ENCODE results near the gene ULK1. TPM values are rescaled to one million over a fixed set of nuclear protein-coding genes. Genes with fewer than 3 reads are reported as not detected.

ULK1 gene
- polyA plus RNA-seq, 1 donor from 2014 or later: 19.0 TPM

GRCh38 chr12:131913666-131914065 is 19.2 kb downstream of the ULK1 start:
- no peaks in the 10 kb centered on the region for H3K9me2 ChIP-seq (ENCODE audit: insufficient read depth, low read length)
- H3K9ac ChIP-seq (ENCODE audit: low read length): no peak overlapping the region
- H3F3A ChIP-seq (ENCODE audit: insufficient read depth, low read length, poor library complexity, severe bottlenecking): no peaks in the 10 kb centered on the region
- H3K4me2 ChIP-seq (ENCODE audit: low read length): no peak overlapping the region
- no peaks in the 10 kb centered on the region for H3K79me2 ChIP-seq (replicated peaks; ENCODE audit: insufficient read depth, low read length)
- H3K27ac ChIP-seq (ENCODE audit: low read length): no peak overlapping the region
- H2AFZ ChIP-seq (ENCODE audit: low read depth, low read length): no peak overlapping the region
- H4K20me1 ChIP-seq (ENCODE audit: insufficient read depth): no peaks in the 10 kb centered on the region
- TF ChIP-seq SMC3 (conservative IDR thresholded peaks at IDR 0.05; ENCODE audit: poor library complexity) (no peak), MXI1 (conservative IDR thresholded peaks at IDR 0.05; ENCODE audit: poor library complexity, severe bottlenecking) (no peak), POLR2AphosphoS5 (IDR thresholded peaks at IDR 0.05) (no peak), REST (IDR thresholded peaks at IDR 0.05; ENCODE audit: borderline replicate concordance) (no peak), RAD21 (conservative IDR thresholded peaks at IDR 0.05) (no peak), TAF1 (IDR thresholded peaks at IDR 0.05; ENCODE audit: low read depth) (no peak)
- H3K4me3 ChIP-seq (ENCODE audit: low read length): no peak overlapping the region
- H3K9me3 ChIP-seq (ENCODE audit: low read length): no peaks in the 10 kb centered on the region
- no peaks in the 10 kb centered on the region for H3K27me3 ChIP-seq (ENCODE audit: insufficient read depth, low read depth, low read length)
- no peaks in the 10 kb centered on the region for H3K36me3 ChIP-seq (ENCODE audit: insufficient read depth, low read length)

- Histone ChIP-seq H2AFZ (ENCODE audit: low read depth, low read length) (no peak overlapping the region), H3K36me3 (ENCODE audit: insufficient read depth, low read length) (no peaks in the 10 kb centered on the region), H3K9me2 (ENCODE audit: insufficient read depth, low read length) (no peaks in the 10 kb centered on the region), H4K20me1 (ENCODE audit: insufficient read depth) (no peaks in the 10 kb centered on the region), H3K27ac (ENCODE audit: low read length) (no peak overlapping the region), H3K79me2 (replicated peaks; ENCODE audit: insufficient read depth, low read length) (no peaks in the 10 kb centered on the region), H3F3A (ENCODE audit: insufficient read depth, low read length, poor library complexity, severe bottlenecking) (no peaks in the 10 kb centered on the region), H3K4me3 (ENCODE audit: low read length) (no peak overlapping the region), H3K9me3 (ENCODE audit: low read length) (no peaks in the 10 kb centered on the region), H3K4me2 (ENCODE audit: low read length) (no peak overlapping the region), H3K27me3 (ENCODE audit: insufficient read depth, low read depth, low read length) (no peaks in the 10 kb centered on the region), H3K9ac (ENCODE audit: low read length) (no peak overlapping the region)
- TF ChIP-seq RAD21 (conservative IDR thresholded peaks at IDR 0.05): no peak
- TF ChIP-seq POLR2AphosphoS5 (IDR thresholded peaks at IDR 0.05): no peak
- TF ChIP-seq MXI1 (conservative IDR thresholded peaks at IDR 0.05; ENCODE audit: poor library complexity, severe bottlenecking): no peak
- TF ChIP-seq, protein P1, sequence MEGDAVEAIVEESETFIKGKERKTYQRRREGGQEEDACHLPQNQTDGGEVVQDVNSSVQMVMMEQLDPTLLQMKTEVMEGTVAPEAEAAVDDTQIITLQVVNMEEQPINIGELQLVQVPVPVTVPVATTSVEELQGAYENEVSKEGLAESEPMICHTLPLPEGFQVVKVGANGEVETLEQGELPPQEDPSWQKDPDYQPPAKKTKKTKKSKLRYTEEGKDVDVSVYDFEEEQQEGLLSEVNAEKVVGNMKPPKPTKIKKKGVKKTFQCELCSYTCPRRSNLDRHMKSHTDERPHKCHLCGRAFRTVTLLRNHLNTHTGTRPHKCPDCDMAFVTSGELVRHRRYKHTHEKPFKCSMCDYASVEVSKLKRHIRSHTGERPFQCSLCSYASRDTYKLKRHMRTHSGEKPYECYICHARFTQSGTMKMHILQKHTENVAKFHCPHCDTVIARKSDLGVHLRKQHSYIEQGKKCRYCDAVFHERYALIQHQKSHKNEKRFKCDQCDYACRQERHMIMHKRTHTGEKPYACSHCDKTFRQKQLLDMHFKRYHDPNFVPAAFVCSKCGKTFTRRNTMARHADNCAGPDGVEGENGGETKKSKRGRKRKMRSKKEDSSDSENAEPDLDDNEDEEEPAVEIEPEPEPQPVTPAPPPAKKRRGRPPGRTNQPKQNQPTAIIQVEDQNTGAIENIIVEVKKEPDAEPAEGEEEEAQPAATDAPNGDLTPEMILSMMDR (IDR thresholded peaks at IDR 0.05; ENCODE audit: poor library complexity, severe bottlenecking): no peak
- no peak for TF ChIP-seq EP300 (conservative IDR thresholded peaks at IDR 0.05; ENCODE audit: poor library complexity, severe bottlenecking)
- TF ChIP-seq TAF1 (IDR thresholded peaks at IDR 0.05; ENCODE audit: low read depth): no peak
- no peak for TF ChIP-seq REST (IDR thresholded peaks at IDR 0.05; ENCODE audit: borderline replicate concordance)
- TF ChIP-seq SMC3 (conservative IDR thresholded peaks at IDR 0.05; ENCODE audit: poor library complexity): no peak
- TF ChIP-seq EZH2 (IDR thresholded peaks at IDR 0.05; ENCODE audit: borderline replicate concordance, insufficient read depth, low read length, poor library complexity, severe bottlenecking): no peak
Observed at GRCh38 chr12:131914179-131914702, 19.8 kb downstream of the ULK1 start.
